Rectal smooth muscle tissue (tissue), 1 donor: ENCODE data around the gene TMEM11.
"Not testable (repeated sequence)": the region's sequence is repeated elsewhere in the genome, so short reads cannot be mapped to it uniquely, and the experiment has no call there.

ENCODE experiments used
- H3K27ac ChIP-seq: one replicate; pipeline ENCODE4 v1.7.0; 2013; ENCODE audit warnings: low read depth, low read length, inconsistent platforms
- H3K27me3 ChIP-seq: one replicate; pipeline ENCODE4 v1.7.0; 2013; ENCODE audit warnings: low read length; ENCODE audit not compliant: control insufficient read depth, insufficient read depth
- H3K36me3 ChIP-seq: one replicate; pipeline ENCODE4 v1.7.0; 2013; ENCODE audit warnings: low read length; ENCODE audit not compliant: control insufficient read depth, insufficient read depth
- H3K4me1 ChIP-seq: one replicate; pipeline ENCODE4 v1.7.0; 2013; ENCODE audit warnings: low read length; ENCODE audit not compliant: control insufficient read depth, insufficient read depth
- H3K4me3 ChIP-seq: one replicate; pipeline ENCODE4 v1.7.0; 2013; ENCODE audit warnings: low read length
- H3K9ac ChIP-seq: one replicate; pipeline ENCODE4 v1.7.0; 2013; ENCODE audit warnings: low read length

TMEM11 gene

DNA sequence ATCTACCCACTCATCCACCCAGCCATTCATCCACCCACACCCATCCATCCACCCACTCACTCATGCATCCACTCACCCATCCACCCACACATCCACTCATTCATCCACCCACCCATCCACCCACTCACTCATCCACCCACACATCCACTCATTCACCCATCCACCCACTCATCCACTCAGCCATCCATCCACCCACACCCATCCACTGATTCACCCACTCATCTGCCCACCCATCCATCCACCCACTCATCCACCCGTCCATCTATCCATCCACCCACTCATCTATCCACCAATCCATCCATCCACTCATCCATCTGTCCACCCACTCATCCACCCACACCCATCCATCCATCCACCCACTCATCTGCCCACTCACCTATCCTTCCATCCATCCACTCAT lies 22.0 kb upstream of the TMEM11 start:
- Histone ChIP-seq H3K4me1 (no peaks in the 10 kb centered on the region), H3K27ac (no peak overlapping the region), H3K36me3 (no peaks in the 10 kb centered on the region), H3K27me3 (no peaks in the 10 kb centered on the region), H3K9ac (no peak overlapping the region), H3K4me3 (no peak overlapping the region)

DNA sequence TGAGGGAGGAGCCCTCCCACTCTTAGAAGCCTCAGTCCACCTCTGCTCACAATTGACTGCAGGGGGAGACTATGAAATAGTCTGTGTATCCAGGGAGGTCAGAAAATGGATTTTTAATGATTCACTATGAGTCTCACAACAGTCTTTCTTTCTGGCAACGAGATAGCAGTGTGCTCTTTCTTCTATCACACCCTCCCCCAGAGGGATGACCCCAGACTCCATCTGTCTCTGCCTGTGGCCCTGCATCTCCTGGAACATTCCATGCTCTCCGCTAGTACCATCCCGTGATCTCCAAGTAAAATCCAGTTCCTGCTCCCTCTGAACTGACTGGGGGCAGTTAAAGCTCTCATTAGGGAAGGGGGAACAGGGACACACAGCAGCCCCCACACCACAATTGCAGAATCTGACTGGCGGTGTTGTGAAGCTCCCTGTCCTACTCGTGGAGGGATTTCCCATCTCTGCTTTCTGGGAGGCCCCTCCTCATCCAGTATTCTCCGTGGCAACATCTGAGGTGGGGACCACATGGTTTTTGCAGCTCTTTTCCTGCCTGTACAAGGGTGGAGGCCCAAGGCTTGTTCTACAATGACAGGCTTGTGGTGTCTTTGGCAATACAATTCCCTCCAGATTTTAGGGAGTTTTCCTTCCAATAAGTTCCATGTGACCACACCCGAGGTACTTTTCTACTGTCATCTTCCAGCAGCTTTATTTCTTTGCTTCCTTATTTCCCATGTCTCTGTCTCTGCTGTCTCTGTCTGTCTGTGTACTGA lies 19.8 kb upstream of the TMEM11 start:
- Histone ChIP-seq H3K9ac (no peak overlapping the region), H3K4me3 (no peak overlapping the region), H3K4me1 (no peaks in the 10 kb centered on the region), H3K36me3 (no peaks in the 10 kb centered on the region), H3K27me3 (no peaks in the 10 kb centered on the region), H3K27ac (no peak overlapping the region)

DNA sequence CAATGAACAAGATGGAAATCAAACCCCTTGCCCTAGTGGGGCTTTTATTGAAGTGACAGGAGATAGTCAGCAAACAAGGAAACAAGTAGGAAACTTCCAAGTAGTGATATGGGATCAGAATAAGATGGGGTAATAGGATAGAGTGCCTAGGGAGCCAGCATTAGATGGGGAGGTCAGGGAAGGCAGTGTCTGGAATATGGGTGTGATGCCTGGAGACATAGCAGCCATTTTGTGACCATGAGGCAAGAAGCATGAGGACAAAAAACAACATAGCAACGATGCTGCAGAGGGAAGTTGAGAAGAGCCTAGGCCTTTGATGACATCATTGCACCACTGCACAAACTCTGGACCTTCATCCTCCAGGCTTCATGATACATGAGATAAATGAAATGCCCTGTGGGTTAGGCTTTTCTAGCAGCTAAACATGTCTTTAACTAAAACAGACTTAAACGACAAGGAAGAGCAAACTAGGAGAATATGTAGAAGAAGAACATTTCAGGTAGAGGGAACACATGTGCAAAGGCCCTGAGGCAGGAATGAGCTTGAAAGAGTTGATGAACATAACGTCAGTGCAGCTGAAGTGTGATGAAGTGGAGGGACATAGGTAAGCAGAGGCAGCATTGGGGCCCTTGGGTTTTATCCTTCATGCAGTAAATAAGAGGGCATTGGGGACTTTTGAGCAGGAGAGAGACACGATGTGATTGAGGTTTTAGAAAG lies 18.2 kb upstream of the TMEM11 start:
- no peaks in the 10 kb centered on the region for H3K36me3 ChIP-seq
- no peak overlapping the region for H3K4me3 ChIP-seq
- H3K4me1 ChIP-seq: no peaks in the 10 kb centered on the region
- no peak overlapping the region for H3K27ac ChIP-seq
- no peaks in the 10 kb centered on the region for H3K27me3 ChIP-seq
- no peak overlapping the region for H3K9ac ChIP-seq

DNA sequence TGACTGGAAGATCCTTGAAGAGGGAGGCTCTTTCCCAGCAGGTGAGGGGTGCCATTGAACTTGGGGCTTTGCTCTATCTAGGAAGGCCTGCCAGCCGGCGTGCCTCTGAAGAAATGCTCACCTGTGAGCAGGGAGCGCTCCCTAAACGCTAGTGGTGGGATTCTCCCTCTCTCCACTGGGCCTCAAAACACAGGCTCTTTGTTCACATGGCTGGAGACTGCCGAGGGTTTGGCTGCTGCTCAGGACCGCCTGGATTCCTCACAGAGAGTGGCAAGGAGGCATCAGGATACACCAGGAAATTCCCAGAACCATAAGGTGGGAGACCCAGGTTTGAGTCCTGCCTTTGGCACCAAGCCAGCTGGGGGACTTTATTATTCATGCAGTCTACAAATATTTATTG lies 17.6 kb upstream of the TMEM11 start:
- Histone ChIP-seq H3K36me3 (no peaks in the 10 kb centered on the region), H3K4me1 (no peaks in the 10 kb centered on the region), H3K27ac (no peak overlapping the region), H3K27me3 (no peaks in the 10 kb centered on the region), H3K9ac (no peak overlapping the region), H3K4me3 (no peak overlapping the region)

DNA sequence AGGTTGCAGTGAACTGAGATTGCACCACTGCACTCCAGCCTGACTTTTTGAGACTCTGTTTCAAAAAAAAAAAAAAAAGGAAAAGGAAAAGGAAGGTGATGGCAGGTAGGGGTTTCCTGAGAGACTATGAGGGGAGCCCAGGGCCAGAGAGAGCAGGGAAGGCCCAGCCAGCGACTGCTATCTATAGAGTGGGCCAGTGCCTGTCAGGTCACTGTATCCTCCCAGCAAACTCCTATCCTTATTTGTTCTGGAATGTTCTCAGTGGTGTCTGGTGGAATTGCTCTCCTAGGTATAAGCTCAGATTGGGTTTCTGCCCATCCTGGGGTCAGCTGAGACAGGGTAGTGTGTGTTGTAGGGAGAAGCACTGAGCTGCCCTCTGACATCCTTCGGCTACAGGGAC lies 14.9 kb upstream of the TMEM11 start:
- Histone ChIP-seq H3K4me3 (no peak overlapping the region), H3K27me3 (no peaks in the 10 kb centered on the region), H3K4me1 (no peaks in the 10 kb centered on the region), H3K36me3 (no peaks in the 10 kb centered on the region), H3K27ac (no peak overlapping the region), H3K9ac (no peak overlapping the region)

DNA sequence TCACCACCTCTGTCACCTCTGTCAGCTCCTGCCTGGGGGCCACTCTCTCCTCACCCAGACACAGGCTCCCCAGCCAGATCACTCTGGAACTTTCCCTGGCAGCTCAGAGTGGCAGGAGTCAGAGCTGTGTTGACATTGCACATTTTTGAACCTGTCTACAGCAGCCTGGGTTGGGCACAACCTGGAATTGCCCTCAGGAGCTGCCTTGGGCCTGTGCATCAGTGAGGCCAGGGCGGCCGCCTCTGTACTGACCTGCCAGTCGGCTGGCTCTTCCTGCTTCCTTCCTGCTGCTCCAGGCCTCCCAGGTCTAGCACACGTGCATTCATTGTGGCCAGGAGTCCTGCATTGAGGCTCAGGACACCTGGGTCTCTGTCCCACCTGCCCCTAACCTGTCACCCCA lies 14.2 kb upstream of the TMEM11 start:
- Histone ChIP-seq H3K9ac (no peak overlapping the region), H3K27ac (no peak overlapping the region)

DNA sequence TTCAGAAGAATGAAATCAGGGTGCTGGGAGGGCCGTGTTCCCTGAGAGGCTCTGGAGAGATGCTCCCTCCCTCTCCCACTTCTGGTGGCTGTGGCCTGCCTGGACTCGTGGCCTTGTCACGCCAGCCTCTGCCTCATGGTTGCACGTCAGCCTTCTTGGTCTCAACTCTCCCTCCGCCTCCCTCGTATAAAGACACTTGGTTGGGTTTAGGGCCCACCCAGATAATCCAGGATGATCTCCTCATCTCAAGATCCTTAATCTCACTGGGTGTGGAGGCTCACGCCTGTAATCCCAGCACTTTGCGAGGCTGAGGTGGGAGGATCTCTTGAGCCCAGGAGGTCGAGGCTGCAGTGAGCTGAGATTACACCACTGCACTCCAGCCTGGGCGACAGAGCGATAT lies 13.3 kb upstream of the TMEM11 start:
- not testable (repeated sequence) for H3K27me3 ChIP-seq, H3K4me3 ChIP-seq, H3K4me1 ChIP-seq, H3K9ac ChIP-seq, H3K27ac ChIP-seq, H3K36me3 ChIP-seq

More for the DNA sequence above, 14.2 kb upstream of the TMEM11 start:
- Histone ChIP-seq H3K4me1 (no peaks in the 10 kb centered on the region), H3K4me3 (no peak overlapping the region), H3K27me3 (no peaks in the 10 kb centered on the region), H3K36me3 (no peaks in the 10 kb centered on the region)

DNA sequence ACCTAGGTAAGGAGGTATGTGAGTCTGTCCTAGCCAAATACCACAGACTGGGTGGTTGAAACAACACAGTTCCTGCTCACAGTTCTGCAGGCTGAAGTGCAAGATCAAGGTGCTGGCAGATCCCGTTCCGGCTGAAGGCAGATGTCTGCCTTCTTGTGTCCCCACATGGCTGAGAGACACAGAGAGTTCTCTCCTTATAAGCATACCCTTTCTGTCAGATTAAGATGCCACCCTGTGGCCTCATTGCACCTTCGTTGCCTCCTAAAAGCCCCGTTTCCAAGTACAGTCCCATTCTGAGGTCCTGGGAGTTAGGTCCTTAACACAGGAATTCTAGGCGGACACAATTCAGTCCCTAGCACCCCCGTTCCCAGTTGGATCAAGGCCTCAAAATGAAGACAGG lies 9.1 kb upstream of the TMEM11 start:
- Histone ChIP-seq H3K4me3 (no peak overlapping the region), H3K36me3 (no peaks in the 10 kb centered on the region), H3K27ac (no peak overlapping the region), H3K4me1 (no peaks in the 10 kb centered on the region), H3K9ac (no peak overlapping the region), H3K27me3 (no peaks in the 10 kb centered on the region)

DNA sequence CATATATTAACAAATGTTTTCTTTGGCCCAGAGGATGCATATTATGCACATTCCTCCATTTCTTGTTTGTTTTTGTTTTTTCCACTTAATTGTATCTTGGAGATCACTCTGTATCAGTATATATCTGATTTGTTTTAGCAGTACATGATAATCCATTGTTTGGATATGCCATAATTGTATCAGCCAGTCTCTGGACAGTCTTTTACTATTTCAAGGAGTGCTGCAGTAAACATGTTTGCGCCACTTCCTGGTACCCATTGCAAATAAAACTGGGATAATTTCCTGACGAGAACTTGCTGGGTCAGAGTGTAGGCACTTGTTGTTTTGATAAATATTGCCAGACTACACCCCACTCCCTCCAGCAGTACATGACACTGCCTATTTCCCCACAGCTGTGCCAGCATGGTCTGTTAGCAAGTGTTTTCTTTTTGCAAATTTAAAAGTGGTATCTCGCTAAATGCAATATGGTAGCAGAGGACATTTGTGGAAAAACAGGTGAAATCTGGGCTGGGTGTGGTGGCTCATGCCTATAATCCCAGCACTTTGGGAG lies 4.9 kb upstream of the TMEM11 start:
- Histone ChIP-seq H3K4me1 (peaks cover 8% of the 10 kb centered on the region), H3K27ac (no peak overlapping the region), H3K27me3 (no peaks in the 10 kb centered on the region)

DNA sequence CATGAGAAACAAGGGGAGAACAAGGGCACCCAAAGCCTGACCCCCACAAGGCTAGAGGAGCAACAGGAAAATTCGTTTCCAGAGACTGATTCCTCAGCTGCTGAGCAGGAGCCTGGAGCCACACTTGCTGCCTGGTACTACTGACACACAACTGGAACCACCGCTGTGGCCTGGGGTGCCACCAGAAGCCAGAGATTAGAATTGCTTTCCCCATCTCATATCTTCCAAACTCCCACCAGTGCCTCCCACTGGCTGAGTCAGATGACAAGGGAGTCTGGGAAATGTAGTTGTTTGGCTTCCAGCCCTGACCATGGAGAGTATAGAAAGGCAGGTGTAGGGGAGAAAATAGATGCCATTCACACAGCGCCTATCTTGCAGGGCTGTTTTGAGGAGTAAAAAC lies 4.1 kb upstream of the TMEM11 start:
- Histone ChIP-seq H3K27me3 (no peaks in the 10 kb centered on the region), H3K9ac (no peak overlapping the region), H3K4me3 (no peak overlapping the region), H3K27ac (no peak overlapping the region), H3K36me3 (no peaks in the 10 kb centered on the region), H3K4me1 (peaks cover 10% of the 10 kb centered on the region)

More for the DNA sequence above, 4.9 kb upstream of the TMEM11 start:
- H3K36me3 ChIP-seq: no peaks in the 10 kb centered on the region
- H3K9ac ChIP-seq: no peak overlapping the region
- no peak overlapping the region for H3K4me3 ChIP-seq

DNA sequence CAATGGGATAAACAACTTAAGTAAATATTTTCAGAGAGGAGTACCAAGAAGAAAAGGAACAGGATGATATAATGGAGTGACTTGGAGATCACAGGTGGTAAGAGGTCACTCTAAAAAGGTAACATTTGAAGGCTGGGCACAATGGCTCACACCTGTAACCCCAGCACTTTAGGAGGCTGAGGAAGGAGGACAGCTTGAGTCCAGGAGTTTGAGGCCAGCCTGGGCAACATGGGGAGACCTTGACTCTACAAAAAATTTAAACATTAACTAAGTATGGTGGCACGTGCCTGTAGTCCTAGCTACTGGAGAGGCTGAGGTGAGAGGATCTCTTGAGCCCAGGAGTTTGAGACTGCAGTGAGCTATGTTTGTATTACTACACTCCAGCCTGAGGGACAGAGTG lies 3.4 kb upstream of the TMEM11 start:
- no peak overlapping the region for H3K4me3 ChIP-seq
- no peak overlapping the region for H3K9ac ChIP-seq
- no peaks in the 10 kb centered on the region for H3K27me3 ChIP-seq
- H3K36me3 ChIP-seq: no peaks in the 10 kb centered on the region
- H3K4me1 ChIP-seq: peaks cover 16% of the 10 kb centered on the region
- H3K27ac ChIP-seq: no peak overlapping the region

DNA sequence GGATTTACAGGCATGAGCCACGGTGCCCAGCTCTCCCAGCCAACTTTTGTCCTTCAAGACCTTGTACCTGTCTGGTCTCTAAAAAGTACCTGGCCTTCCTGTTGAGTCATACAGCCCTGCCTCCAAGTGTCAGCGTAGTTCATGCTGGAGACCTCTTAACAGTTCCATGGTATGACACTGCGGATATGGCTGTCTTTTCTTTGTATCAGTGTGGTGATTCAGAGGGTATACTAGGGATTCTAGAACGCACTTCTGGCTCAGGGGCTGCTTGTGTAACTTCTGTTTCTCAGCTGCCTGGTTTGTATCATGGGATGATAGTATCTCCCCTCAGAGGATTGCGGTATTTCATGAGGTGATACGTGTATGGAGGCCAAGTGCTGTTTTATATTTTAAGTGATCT lies 2.0 kb upstream of the TMEM11 start:
- H3K27me3 ChIP-seq: no peaks in the 10 kb centered on the region
- H3K27ac ChIP-seq: no peak overlapping the region
- no peak overlapping the region for H3K9ac ChIP-seq
- H3K4me1 ChIP-seq: peaks cover 27% of the 10 kb centered on the region
- no peak overlapping the region for H3K4me3 ChIP-seq
- no peaks in the 10 kb centered on the region for H3K36me3 ChIP-seq
